Activated CD4-positive, alpha-beta T cell treated with anti-CD3 and anti-CD28 coated beads, Interleukin-2, amount 50 U/mL, for 1 hour (primary cell): ENCODE data around the gene TAPBPL.
"Not testable (repeated sequence)": the region's sequence is repeated elsewhere in the genome, so short reads cannot be mapped to it uniquely, and the experiment has no call there.

Source experiments
- DNase-seq: peaks from one replicate; pipeline ENCODE4 v3.0.0-alpha.2; 2020

Gene TAPBPL

DNA sequence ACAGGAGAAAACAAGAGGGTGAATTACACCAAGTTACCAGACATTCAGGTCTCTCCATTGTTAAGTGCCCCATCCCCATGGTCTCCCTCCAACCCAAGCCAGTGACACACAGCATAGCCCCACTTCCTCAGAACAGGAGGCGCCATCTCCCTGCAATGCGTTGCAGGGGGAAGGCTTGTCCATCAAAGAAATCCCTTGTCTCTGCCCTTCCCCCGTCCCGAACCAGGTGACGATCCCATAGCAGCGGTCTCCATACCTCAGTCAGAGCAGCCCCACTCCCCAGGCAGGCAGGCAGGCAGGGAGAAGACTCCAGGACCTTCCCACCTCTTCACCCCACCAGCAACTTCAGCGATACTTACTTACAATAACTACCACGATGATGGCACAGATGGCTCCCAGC lies 12.7 kb downstream of the TAPBPL start:
- no peak for DNase-seq

GRCh38 chr12:6465467-6466183 lies 13.8 kb downstream of the TAPBPL start:
- peak; percentile 36 for DNase-seq

DNA sequence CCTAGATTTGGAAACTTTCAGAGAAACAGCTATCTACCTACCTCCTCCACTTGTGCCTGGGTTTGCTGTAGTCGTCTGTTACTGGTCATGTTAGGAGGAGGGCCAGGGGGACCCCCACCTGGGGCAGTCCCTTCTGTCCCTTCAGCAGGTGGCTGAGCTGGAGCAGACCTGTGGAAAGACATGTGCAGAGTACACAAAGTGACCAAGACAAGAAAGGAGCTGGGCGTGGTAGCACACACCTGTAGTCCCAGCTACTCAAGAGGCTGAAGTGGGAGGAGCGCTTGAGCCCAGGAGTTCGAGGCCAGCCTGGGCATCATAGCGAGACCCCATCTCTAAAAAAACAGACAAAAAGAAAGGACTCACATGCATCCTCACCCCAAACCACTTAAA lies 14.3 kb downstream of the TAPBPL start:
- DNase-seq: no peak

- not testable (repeated sequence) for DNase-seq
These were observed 14.9 kb downstream of the TAPBPL start for GRCh38 chr12:6466751-6467150.

DNA sequence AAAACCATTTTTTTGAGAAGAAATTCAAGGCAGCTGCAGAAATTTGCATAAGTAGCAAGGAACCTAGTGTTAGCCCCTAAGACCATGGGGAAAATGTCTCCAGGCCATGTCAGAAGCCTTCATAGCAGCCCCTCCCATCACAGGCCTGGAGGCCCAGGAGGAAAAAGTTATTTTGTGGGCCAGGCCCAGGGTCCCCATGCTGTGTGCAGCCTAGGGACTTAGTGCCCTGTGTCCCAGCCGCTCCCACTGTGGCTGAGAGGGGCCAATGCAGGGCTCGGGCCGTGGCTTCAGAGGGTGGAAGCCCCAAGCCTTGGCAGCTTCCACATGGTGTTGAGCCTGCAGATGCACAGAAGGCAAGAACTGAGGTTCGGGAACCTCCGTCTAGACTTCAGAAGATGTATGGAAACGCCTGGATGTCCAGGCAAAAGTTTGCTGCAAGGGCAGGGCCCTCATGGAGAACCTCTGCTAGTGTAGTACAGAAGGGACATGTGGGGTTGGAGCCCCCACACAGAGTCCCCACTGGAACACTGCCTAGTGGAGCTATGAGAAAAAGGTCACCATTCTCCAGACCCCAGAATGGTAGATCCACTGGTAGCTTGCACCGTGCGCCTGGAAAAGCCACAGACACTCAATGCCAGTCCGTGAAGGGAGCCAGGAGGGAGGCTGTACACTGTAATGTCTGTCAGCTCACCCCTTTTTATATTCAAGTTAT lies 15.9 kb downstream of the TAPBPL start:
- not testable (repeated sequence) for DNase-seq

DNA sequence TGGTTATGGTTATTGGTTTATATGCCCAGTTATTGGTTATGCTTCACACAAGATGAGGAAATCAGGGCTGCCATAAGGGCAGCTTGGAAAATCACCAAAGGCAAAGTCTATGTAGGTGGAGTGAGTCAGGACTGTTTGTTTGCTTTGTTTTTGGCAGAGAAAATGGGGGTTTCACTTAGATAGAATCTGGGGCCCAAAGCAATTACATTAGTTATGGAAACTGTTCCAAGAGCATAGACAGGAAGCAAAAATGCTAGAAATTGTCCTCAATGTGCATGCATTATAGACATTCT lies 16.4 kb downstream of the TAPBPL start:
- no peak for DNase-seq

DNA sequence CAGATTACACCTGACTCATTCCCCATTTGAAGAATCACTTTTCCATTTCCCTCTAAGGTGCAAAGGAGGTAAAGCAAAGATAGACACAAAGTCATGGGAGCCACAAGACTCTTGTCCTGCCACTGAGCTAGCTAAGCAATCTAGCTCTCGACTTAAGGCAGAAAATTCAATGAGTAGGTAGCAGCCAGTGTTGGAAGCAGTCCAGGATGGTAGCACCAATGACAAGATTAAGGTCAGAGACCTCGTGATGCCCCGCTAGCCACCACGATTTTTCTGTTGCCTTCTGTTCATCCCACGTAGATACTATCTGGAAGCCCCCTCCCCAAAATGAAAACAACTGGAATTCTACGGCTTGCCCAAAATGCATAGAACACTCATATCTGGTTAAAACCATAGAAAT lies 17.2 kb downstream of the TAPBPL start:
- DNase-seq: no peak

DNA sequence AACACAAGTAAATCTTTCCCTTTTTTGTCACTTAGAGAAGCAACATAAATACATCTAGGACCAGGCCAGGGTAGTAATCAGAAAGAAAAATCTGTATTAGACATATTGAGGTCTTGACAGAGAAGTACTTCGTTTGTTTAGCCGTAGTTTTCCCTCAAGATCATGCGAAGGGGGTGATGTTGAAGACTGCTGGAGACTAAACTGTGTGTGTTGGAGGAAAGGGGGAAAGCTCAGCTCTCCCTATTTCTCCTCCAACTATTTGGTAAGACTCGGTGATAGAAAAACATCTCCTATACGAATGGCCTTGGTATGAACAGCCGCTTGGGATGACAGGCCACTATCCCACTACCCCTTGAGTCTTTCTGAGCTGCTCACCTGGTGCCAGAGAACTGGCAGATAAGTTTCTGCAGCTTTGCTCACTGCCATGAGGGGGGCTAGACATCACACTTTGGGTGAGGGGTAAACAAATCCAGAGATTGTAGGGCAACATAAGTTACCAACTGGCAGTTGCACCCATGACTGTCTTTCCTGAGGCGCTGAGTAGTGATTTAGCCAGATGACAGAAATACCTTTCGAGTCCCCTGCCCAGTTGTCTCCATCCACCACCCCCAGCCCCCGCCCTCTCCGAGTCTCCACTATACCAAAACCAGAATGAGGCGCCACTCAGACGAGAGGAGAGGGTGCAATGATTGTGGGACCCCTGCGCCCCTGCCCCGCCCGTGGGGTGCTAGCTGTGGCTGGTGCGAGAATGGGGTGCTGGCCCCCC lies 17.9 kb downstream of the TAPBPL start:
- DNase-seq: no peak

- DNase-seq: peak; percentile 98
These were observed 18.7 kb downstream of the TAPBPL start, which contains the start of gene VAMP1 for GRCh38 chr12:6470375-6471163. Gene VAMP1, minus strand, starts transcription at chr12:6470677. Its CDS starts 146 bp downstream, at chr12:6470531.

- DNase-seq: no peak
These were observed 20.1 kb downstream of the TAPBPL start for GRCh38 chr12:6471989-6472360.

GRCh38 chr12:6472491-6472890 lies 20.6 kb downstream of the TAPBPL start:
- no peak for DNase-seq

DNA sequence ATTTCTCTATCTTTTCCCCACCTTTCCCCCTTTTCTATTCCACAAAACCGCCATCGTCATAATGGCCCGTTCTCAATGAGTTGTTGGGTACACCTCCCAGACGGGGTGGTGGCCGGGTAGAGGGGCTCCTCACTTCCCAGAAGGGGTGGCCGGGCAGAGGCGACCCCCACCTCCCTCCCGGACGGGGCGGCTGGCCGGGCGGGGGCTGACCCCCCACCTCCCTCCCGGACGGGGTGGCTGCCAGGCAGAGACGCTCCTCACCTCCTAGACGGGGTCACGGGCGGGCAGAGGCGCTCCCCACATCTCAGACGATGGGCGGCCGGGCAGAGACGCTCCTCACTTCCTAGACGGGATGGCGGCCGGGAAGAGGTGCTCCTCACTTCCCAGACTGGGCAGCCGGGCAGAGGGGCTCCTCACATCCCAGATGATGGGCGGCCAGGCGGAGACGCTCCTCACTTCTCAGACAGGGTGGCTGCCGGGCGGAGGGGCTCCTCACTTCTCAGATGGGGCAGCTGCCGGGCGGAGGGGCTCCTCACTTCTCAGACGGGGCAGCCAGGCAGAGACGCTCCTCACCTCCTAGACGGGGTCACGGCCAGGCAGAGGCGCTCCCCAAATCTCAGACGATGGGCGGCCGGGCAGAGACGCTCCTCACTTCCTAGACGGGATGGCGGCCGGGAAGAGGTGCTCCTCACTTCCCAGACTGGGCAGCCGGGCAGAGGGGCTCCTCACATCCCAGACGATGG lies 23.6 kb downstream of the TAPBPL start:
- not testable (repeated sequence) for DNase-seq

DNA sequence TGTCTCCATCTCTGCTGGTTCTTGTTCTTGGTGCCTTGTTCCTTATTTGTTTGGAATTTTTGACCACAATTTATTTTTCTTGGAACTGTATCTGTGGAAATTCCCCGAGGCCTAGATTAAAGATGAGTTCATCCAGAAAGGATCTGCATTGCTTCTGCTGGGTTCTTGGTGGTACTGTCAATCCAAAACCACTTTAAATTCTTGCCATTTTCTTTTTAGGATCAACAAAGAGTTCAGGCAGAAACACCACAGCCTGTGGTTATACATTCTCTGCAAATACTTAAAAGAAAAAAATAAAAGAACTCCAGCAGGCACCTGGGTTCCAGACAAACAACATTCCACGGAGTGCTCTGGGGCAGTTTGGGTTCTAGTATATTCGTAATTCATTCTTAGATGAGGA lies 24.6 kb downstream of the TAPBPL start:
- no peak for DNase-seq

- not testable (repeated sequence) for DNase-seq
These were observed 25.9 kb downstream of the TAPBPL start for GRCh38 chr12:6477601-6478377.

GRCh38 chr12:6478416-6478815 lies 26.6 kb downstream of the TAPBPL start:
- DNase-seq: no peak

DNA sequence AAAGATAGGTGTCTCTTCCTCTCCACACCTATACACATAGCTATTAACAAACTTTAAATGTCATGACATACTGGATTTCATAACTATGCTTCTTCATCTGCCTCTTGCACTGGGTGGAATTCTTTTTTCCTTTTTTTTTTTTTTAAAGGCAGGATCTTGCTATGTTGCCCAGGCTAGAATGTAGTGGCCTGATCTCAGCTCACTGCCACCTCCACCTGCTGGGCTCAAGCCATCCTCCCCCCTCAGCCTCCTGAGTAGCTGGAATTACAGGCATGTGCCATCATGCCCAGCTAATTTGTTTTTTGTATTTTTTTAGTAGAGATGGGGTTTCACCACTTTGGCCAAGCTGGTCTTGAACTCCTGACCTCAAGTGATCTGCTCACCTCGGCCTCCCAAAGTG lies 36.4 kb downstream of the TAPBPL start:
- no peak for DNase-seq

GRCh38 chr12:6489449-6489848 lies 37.6 kb downstream of the TAPBPL start:
- no peak for DNase-seq

DNA sequence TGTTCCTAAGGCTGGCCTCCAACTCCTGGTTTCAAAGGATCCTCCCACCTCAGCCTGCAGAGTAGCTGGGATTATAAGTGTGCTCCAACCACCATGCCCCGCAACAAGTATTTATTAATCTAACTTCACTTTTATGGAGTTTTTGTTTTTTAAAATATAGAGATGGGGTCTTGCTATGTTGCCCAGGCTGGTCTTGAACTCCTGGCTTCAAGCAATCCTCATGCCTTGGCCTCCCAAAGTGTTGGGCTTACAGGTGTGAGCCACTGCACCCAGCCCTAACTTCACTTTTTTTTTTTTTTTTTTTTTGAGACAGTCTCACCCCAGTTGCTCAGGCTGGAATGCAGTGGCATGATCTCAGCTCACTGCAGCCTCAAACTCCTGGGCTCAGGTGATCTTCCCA lies 38.8 kb downstream of the TAPBPL start:
- not testable (repeated sequence) for DNase-seq

- DNase-seq: peak; percentile 97
These were observed 41.1 kb downstream of the TAPBPL start, which contains the start of gene MRPL51 for GRCh38 chr12:6492838-6493496. Gene MRPL51, minus strand, starts transcription at chr12:6493262. Its CDS starts 126 bp downstream, at chr12:6493136.

DNA sequence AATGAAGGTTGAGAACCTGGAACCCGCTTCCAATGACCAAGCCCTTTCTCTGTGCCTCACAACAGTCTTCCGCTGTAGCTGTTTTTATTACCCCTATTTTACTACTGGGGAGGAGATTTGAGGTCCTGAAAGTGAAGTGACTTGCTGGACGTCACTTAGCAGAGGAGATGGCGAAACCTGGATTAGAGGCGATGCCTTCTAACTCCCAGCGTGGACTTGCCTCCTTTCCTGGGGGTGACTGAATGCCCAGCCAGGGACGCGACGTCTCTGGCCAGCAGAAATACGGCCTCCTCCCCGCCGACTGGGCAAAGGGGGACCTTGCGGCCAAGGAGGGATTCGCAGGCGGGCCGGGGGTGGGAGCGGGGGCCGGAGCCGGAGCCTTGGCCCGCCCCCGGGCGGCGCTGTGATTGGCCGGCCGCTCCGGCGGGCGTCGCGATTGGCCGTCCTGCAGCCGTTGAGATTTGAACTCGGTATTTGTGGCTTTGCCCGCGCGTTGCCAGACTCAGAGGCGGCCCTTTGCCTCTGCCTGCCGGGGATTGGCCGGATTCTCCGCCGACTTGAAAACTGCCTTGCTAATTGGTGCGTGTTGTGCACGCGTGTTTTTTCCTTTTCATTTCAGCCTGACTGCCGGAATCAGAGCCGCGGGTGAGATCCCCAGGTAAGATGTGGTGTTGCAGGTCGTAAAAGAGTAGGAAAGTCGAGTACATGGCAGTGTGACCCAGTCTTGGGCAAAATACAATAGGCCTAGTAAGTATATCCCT lies 41.8 kb downstream of the TAPBPL start, which contains the start of gene NCAPD2:
NCAPD2 (plus strand) TSS at position 606 of the 761 bp plus-strand sequence. CDS start 997 bp downstream, outside the sequence.
- peak; percentile 93 for DNase-seq
